Spleen (tissue), 11 donors: Measurements from ENCODE around the gene FCN3. TPM values are rescaled to one million over a fixed set of nuclear protein-coding genes. Genes with fewer than 3 reads are reported as not detected.

Experiments used
- DNase-seq: peaks from one replicate; pipeline ENCODE4 v3.0.0-alpha.2; 2020
- H3K27ac ChIP-seq, 8 donors: fragments of 200-600 bp; sonication (generic) in 7 of 8; 1 replicate in 4 of 8; 2 replicates in 4 of 8; pipeline versions ENCODE4 v1.5.0 to v1.8.0; 2016 to 2021; ENCODE audit warnings: inconsistent platforms in 4 of 8, mild to moderate bottlenecking in 4 of 8, moderate library complexity in 1 of 8
- H3K27me3 ChIP-seq, 7 donors: fragments of 200-600 bp; sonication (generic) in 6 of 7; replicated peaks in 1 of 7; 1 replicate in 4 of 7; 2 replicates in 3 of 7; pipeline versions ENCODE4 v1.5.0 to v1.8.0; 2016 to 2021; ENCODE audit warnings: inconsistent platforms in 3 of 7, mild to moderate bottlenecking in 1 of 7
- H3K36me3 ChIP-seq, 6 donors: fragments of 200-600 bp; sonication (generic) in 5 of 6; 1 replicate in 4 of 6; 2 replicates in 2 of 6; pipeline versions ENCODE4 v1.5.0 to v1.8.0; 2016 to 2021; ENCODE audit warnings: inconsistent platforms in 2 of 6
- H3K4me1 ChIP-seq, 6 donors: fragments of 200-600 bp; sonication (generic) in 5 of 6; 1 replicate in 3 of 6; 2 replicates in 3 of 6; pipeline versions ENCODE4 v1.5.0 to v1.8.0; 2016 to 2021; ENCODE audit warnings: inconsistent platforms in 3 of 6
- H3K4me3 ChIP-seq, 8 donors: fragments of 200-600 bp; sonication (generic) in 7 of 8; 1 replicate in 4 of 8; 2 replicates in 4 of 8; pipeline versions ENCODE4 v1.5.0 to v1.8.0; 2016 to 2021; ENCODE audit warnings: inconsistent platforms in 4 of 8, mild to moderate bottlenecking in 4 of 8, moderate library complexity in 2 of 8
- H3K9me3 ChIP-seq, 8 donors: fragments of 200-600 bp; sonication (generic) in 7 of 8; 1 replicate in 4 of 8; 2 replicates in 4 of 8; pipeline versions ENCODE4 v1.5.0 to v1.8.0; 2016 to 2021; ENCODE audit warnings: inconsistent platforms in 4 of 8
- POLR2A ChIP-seq, 3 donors: fragments of 450-650 bp; IDR thresholded peaks; one replicate each; pipeline ENCODE4 v1.5.1; 2017; ENCODE audit warnings: antibody characterized with exemption in 3 of 3, mild to moderate bottlenecking in 1 of 3
- POLR2AphosphoS5 ChIP-seq, 3 donors: sonication (generic); formaldehyde crosslinking; IDR thresholded peaks; one replicate each; pipeline ENCODE4 v1.5.1; 2017; ENCODE audit warnings: antibody characterized with exemption in 3 of 3
- WGBS, 5 donors: extraction: QIAGEN DNeasy Blood & Tissue Kit in 3 of 5; methylation state at CpG; one replicate each; pipeline versions ENCODE4 v1.1.5 to v1.1.7; 2013 to 2018; 5-methylcytosine and 5-hydroxymethylcytosine counted together
- intact Hi-C: fragments of 100-400 bp; cut with DNase I; formaldehyde crosslinking; loops from one replicate; pipeline ENCODE4 v1.15.0; 2023; ENCODE audit warnings: low total_unique reads
- polyA plus RNA-seq, 3 donors: library from polyadenylated mRNA; stranded (reverse); fragments of 200-250 nt; gene quantifications; one replicate each; pipeline ENCODE4 v1.2.1, GENCODE V29; 2013
- total RNA-seq, 7 donors: library from RNA; depleted of rRNA in 3 of 7; stranded (reverse); fragments of >200 nt in 3 of 7; fragmentation: NEBNext Ultra II Directional in 4 of 7; extraction: Animal tissue kit (Norgen Biotek cat#: 25700) in 4 of 7; gene quantifications; one replicate each; pipeline versions ENCODE4 v1.1.0 to v1.2.1, GENCODE V29; 2016 to 2021
- TF ChIP-seq, protein P1 (sequence below), 11 experiments: fragments of 200-600 bp in 7 of 11; fragments of 450-650 bp in 4 of 11; sonication (generic) in 4 of 11; IDR thresholded peaks in 8 of 11; conservative IDR thresholded peaks in 3 of 11; 1 replicate in 7 of 11; 2 replicates in 4 of 11; pipeline versions ENCODE4 v1.4.0 to v1.8.0; 2016 to 2021; ENCODE audit warnings: antibody characterized with exemption in 11 of 11, inconsistent platforms in 4 of 11, mild to moderate bottlenecking in 1 of 11
- donor health status: healthy with polysubstance abuse.
- donor health status: DM: no; HTN: no; CAD: no; lungs with moderate emphysema.
- donor health status: DM: no; HTN: no; CAD: no.
- donor health status: Bipolar disorder and iron deficiency.
- donor health status: healthy.
- donor health status: DM: no; HTN: no; CAD: no.
- donor health status: DM: yes; HTN: yes; CAD: no.

FCN3 gene
- total and polyA plus RNA-seq, 10 donors, result 3.7 to 21.7 (median 9.2) TPM

DNA sequence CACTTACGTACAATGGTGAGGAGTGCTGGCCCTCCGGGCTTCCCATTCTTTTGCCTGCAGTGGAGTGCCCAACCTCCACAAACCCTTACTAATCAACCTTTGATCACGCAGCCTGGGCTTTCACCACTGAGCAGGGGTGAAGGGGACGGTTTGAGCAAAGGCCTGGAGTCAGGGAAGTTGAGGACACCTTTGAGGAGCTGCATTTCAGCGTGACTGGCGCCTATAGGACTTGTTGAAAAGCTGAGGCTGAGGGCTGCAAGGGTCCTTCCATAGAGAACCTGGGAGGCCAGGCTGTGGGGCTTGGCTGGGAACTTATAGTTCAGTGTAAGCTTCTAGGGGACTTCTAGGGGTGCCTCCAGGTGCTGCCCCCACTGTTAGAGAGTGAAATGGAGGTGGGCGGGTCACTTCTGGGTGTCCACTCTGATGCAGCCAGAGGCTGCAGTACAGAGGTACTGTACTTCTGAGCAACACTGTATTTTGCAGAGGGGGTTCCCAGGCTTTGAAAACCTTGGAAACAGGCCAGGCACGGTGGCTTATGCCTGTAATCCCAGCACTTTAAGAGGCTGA is 23.0 kb downstream of the FCN3 start:
- no peak for TF ChIP-seq POLR2AphosphoS5 (IDR thresholded peaks at IDR 0.05)
- no peak for TF ChIP-seq POLR2A (IDR thresholded peaks at IDR 0.05)
- TF ChIP-seq, protein P1, sequence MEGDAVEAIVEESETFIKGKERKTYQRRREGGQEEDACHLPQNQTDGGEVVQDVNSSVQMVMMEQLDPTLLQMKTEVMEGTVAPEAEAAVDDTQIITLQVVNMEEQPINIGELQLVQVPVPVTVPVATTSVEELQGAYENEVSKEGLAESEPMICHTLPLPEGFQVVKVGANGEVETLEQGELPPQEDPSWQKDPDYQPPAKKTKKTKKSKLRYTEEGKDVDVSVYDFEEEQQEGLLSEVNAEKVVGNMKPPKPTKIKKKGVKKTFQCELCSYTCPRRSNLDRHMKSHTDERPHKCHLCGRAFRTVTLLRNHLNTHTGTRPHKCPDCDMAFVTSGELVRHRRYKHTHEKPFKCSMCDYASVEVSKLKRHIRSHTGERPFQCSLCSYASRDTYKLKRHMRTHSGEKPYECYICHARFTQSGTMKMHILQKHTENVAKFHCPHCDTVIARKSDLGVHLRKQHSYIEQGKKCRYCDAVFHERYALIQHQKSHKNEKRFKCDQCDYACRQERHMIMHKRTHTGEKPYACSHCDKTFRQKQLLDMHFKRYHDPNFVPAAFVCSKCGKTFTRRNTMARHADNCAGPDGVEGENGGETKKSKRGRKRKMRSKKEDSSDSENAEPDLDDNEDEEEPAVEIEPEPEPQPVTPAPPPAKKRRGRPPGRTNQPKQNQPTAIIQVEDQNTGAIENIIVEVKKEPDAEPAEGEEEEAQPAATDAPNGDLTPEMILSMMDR (IDR thresholded peaks at IDR 0.05 in 8 of 11, conservative IDR thresholded peaks at IDR 0.05 in 3 of 11), result no peak
- peak overlapping the region in 1 of 8 donors; percentile 11 for H3K4me3 ChIP-seq

DNA sequence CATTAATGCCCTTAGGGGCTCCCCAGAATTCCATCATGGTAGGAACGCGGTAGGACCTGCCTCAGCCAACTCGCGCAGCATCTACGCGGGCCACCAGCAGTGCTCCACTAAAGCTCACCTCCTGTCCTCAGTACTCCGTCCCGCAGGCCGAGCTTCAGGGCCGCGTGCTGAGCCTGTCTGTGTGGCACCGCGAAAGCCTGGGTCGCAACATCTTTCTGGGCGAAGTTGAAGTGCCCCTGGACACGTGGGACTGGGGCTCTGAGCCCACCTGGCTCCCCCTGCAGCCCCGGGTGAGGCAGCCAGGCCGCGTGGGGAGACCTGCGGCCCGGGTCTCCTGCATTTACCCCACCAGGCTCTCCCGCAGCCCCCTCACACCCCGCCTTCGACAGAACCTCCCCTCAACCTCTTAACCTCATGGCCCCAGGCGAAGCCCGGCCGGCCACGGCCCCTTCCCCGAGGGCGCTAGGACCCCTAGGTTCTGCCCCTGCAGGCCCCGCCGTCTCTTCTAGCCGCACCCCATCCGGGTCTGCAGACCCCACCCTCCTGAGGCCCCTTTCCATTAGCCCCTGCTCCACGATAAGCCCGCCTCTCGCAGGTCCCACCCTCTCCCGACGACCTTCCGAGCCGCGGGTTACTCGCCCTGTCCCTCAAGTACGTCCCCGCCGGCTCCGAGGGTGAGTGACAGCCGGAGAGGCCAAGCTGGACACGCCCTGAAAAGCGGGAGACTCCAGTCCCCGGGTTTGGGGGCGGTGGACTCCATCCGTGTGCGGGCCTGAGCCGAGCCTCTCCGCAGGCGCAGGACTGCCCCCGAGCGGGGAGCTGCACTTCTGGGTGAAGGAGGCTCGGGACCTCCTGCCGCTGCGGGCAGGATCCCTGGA is 23.7 kb downstream of the FCN3 start:
- Histone ChIP-seq H3K27ac (no peak overlapping the region), H3K36me3 (peaks cover 0 to 96% (median 43%) of the 10 kb centered on the region in 6 donors), H3K9me3 (no peaks in the 10 kb centered on the region), H3K4me3 (peak overlapping the region in 1 of 8 donors; percentile 67), H3K4me1 (peaks cover 0 to 63% (median 31%) of the 10 kb centered on the region in 6 donors), H3K27me3 (peaks cover 0 to 23% (median 0%) of the 10 kb centered on the region in 7 donors)
- DNase-seq, result peak; percentile 76
- intact Hi-C loops, result no loop called here
- TF ChIP-seq, protein P1 (IDR thresholded peaks at IDR 0.05 in 8 of 11, conservative IDR thresholded peaks at IDR 0.05 in 3 of 11), result no peak
- TF ChIP-seq POLR2A (IDR thresholded peaks at IDR 0.05) (no peak), POLR2AphosphoS5 (IDR thresholded peaks at IDR 0.05) (peak; percentile 30 to 65 (median 52))
- WGBS, 5 donors, result 67 to 79% (median 68%) methylated on average over 48 to 62 of the region's 62 CpGs

More for the DNA sequence above, 23.0 kb downstream of the FCN3 start:
- 75 to 95% (median 81%) methylated on average over 8 of the region's 8 CpGs for WGBS, 5 donors
- peaks cover 0 to 96% (median 43%) of the 10 kb centered on the region in 6 donors for H3K36me3 ChIP-seq
- no peaks in the 10 kb centered on the region for H3K9me3 ChIP-seq
- no peak overlapping the region for H3K27ac ChIP-seq
- DNase-seq, result no peak
- intact Hi-C loops, result no loop called here
- peaks cover 0 to 23% (median 0%) of the 10 kb centered on the region in 7 donors for H3K27me3 ChIP-seq
- H3K4me1 ChIP-seq, result peaks cover 2 to 63% (median 35%) of the 10 kb centered on the region in 6 donors

DNA sequence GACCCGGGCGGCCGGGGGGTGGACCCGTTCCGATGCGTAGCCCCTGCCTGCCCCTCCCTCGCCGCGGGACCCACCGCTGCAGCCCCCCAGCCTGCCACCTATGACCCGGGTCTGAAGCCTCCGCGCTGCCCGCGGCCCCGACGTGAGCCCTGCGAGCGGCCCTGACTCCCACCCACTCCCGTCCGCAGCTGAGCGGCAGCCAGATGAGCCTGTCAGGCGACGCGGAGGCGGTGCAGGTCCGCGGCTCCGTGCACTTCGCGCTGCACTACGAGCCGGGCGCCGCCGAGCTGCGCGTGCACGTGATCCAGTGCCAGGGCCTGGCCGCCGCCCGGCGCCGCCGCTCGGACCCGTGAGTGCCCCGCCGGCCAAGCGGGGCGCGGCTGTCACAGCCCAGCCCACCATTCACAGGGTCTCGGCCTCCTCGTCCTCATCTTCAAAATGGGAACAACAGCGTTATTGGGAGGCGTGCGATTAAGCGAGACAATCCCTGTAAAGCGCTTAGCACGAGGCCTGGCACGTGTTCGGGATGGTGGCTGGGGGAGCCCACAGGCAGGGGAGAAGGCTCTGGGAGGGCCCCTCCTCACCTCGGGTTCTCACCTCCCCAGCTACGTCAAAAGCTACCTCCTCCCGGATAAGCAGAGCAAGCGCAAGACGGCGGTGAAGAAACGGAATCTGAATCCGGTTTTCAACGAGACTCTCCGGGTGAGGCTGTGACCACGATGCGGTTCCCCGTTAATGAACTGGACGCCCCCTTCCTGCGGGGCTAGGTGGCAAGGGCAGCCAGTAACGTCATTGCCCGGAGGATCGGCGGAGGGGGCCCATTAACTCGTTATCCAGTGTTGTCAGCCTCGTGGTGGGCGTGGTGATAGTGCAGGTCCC is 24.6 kb downstream of the FCN3 start:
- H3K36me3 ChIP-seq, result peaks cover 0 to 96% (median 44%) of the 10 kb centered on the region in 6 donors
- peak overlapping the region; percentile 14 to 67 (median 32) for H3K4me3 ChIP-seq
- peak overlapping the region in 1 of 8 donors; percentile 42 for H3K27ac ChIP-seq

More for the DNA sequence above, 24.6 kb downstream of the FCN3 start:
- intact Hi-C loops, result no loop called here
- TF ChIP-seq POLR2AphosphoS5 (IDR thresholded peaks at IDR 0.05) (peak in 2 of 3 donors; percentile 20 to 51), POLR2A (IDR thresholded peaks at IDR 0.05) (no peak)
- H3K9me3 ChIP-seq, result no peaks in the 10 kb centered on the region
- peak; percentile 85 for DNase-seq
- H3K27me3 ChIP-seq, result peaks cover 0 to 23% (median 0%) of the 10 kb centered on the region in 7 donors
- WGBS, 5 donors, result 53 to 76% (median 58%) methylated on average over 64 to 84 of the region's 84 CpGs
- peaks cover 0 to 63% (median 29%) of the 10 kb centered on the region in 6 donors for H3K4me1 ChIP-seq
